MCF 10A (cell line): ENCODE measurements around the gene PRKD1. TPM values are rescaled to one million over a fixed set of nuclear protein-coding genes. Genes with fewer than 3 reads are reported as not detected.

ENCODE experiments used
- BruUV-seq: library from RNA; stranded (reverse); fragments of 400-500 nt; replicated peaks from 2 replicates; lab custom pipeline; 2021; lab: Mats Ljungman, UMichigan
- CTCF ChIA-PET: fragments of 300-600 bp; sonication (Branson Sonifier 250); formaldehyde crosslinking; extraction: SDS; loops from one replicate; lab custom pipeline; 2021; ENCODE audit warnings: antibody characterized with exemption, inconsistent platforms; lab: Yijun Ruan, JAX
- POLR2A ChIA-PET: fragments of 300-600, 350-650 bp; sonication (Branson Sonifier 250); formaldehyde crosslinking; extraction: SDS; loops from one replicate; lab custom pipeline; 2020; ENCODE audit warnings: antibody characterized with exemption, inconsistent platforms; lab: Yijun Ruan, JAX
- DNase-seq: peaks from one replicate; pipeline ENCODE4 v3.0.0-alpha.2; 2018; ENCODE audit not compliant: unreplicated experiment
- H3K27ac Mint-ChIP-seq: one replicate; pipeline ENCODE4 v1.8.0; 2022; ENCODE audit warnings: mild to moderate bottlenecking, low read depth, mixed read lengths; ENCODE audit not compliant: unreplicated experiment
- H3K27me3 Mint-ChIP-seq: one replicate; pipeline ENCODE4 v1.8.0; 2022; ENCODE audit warnings: mixed read lengths; ENCODE audit not compliant: insufficient read depth, unreplicated experiment
- H3K36me3 Mint-ChIP-seq: one replicate; pipeline ENCODE4 v1.8.0; 2022; ENCODE audit warnings: mild to moderate bottlenecking, moderate library complexity, mixed read lengths; ENCODE audit not compliant: insufficient read depth, unreplicated experiment
- H3K4me1 Mint-ChIP-seq: one replicate; pipeline ENCODE4 v1.8.0; 2022; ENCODE audit warnings: mixed read lengths; ENCODE audit not compliant: insufficient read depth, unreplicated experiment
- H3K4me3 Mint-ChIP-seq: one replicate; pipeline ENCODE4 v1.8.0; 2022; ENCODE audit warnings: mild to moderate bottlenecking, moderate library complexity, mixed read lengths; ENCODE audit not compliant: unreplicated experiment
- H3K9me3 Mint-ChIP-seq: one replicate; pipeline ENCODE4 v1.8.0; 2022; ENCODE audit warnings: mixed read lengths; ENCODE audit not compliant: unreplicated experiment
- CTCF ChIP-seq: fragments of 200-600 bp; IDR thresholded peaks from one replicate; pipeline ENCODE4 v1.8.0; 2022; ENCODE audit warnings: antibody characterized with exemption, mild to moderate bottlenecking; ENCODE audit not compliant: unreplicated experiment
- intact Hi-C: fragments of 100-400 bp; cut with micrococcal nuclease; formaldehyde crosslinking; loops from 2 replicates; pipeline ENCODE4 v1.14.1; 2022
- total RNA-seq: library from RNA; stranded (reverse); gene quantifications from 2 replicates; pipeline ENCODE4 v1.2.3, GENCODE V29; 2022

The PRKD1 gene
- total RNA-seq, 1 experiment from 2014 or later = 8.8 TPM

GRCh38 chr14:29885988-29886387 lies 41.7 kb downstream of the PRKD1 start:
- intact Hi-C loops = no loop called here
- TF ChIP-seq CTCF = no peak
- POLR2A ChIA-PET = no interaction called here
- CTCF ChIA-PET = interaction anchor here (0.7 kb wide), 2 partner anchors 11 to 50 kb away, joined by 3 read pairs; no protein-coding TSS in a partner anchor
- DNase-seq = no peak
- no TSS peak for BruUV-seq
- Mint-ChIP-seq H3K4me3 (no peak overlapping the region), H3K27me3 (no peaks in the 10 kb centered on the region), H3K4me1 (no peaks in the 10 kb centered on the region), H3K27ac (no peak overlapping the region), H3K36me3 (no peaks in the 10 kb centered on the region), H3K9me3 (peaks cover 8% of the 10 kb centered on the region)

- TF ChIP-seq CTCF = no peak
- H3K27me3 Mint-ChIP-seq = no peaks in the 10 kb centered on the region
- H3K27ac Mint-ChIP-seq = no peak overlapping the region
- POLR2A ChIA-PET = no interaction called here
- no peaks in the 10 kb centered on the region for H3K9me3 Mint-ChIP-seq
- no peaks in the 10 kb centered on the region for H3K36me3 Mint-ChIP-seq
- BruUV-seq = no TSS peak
- intact Hi-C loops = no loop called here
- no peak for DNase-seq
- no peak overlapping the region for H3K4me3 Mint-ChIP-seq
- H3K4me1 Mint-ChIP-seq = peaks cover 6% of the 10 kb centered on the region
- CTCF ChIA-PET = interaction anchor here (0.7 kb wide), 1 partner anchor 346 kb away, joined by 3 read pairs; no protein-coding TSS in a partner anchor
These were observed 59.6 kb downstream of the PRKD1 start for GRCh38 chr14:29868000-29868399.

GRCh38 chr14:29865299-29865698 lies 62.3 kb downstream of the PRKD1 start:
- no peak overlapping the region for H3K4me3 Mint-ChIP-seq

GRCh38 chr14:29861996-29862395 lies 65.7 kb downstream of the PRKD1 start:
- Mint-ChIP-seq H3K27ac (no peak overlapping the region), H3K36me3 (no peaks in the 10 kb centered on the region), H3K4me1 (peaks cover 6% of the 10 kb centered on the region), H3K4me3 (no peak overlapping the region), H3K9me3 (no peaks in the 10 kb centered on the region), H3K27me3 (no peaks in the 10 kb centered on the region)
- BruUV-seq = no TSS peak
- ChIA-PET CTCF (no interaction called here), POLR2A (no interaction called here)
- DNase-seq = no peak
- TF ChIP-seq CTCF = no peak
- intact Hi-C loops = no loop called here

More at GRCh38 chr14:29865299-29865698, 62.3 kb downstream of the PRKD1 start:
- no peaks in the 10 kb centered on the region for H3K36me3 Mint-ChIP-seq
- no peaks in the 10 kb centered on the region for H3K27me3 Mint-ChIP-seq
- intact Hi-C loops = no loop called here
- no peak for DNase-seq
- TF ChIP-seq CTCF = no peak
- no peak overlapping the region for H3K27ac Mint-ChIP-seq
- POLR2A ChIA-PET = interaction anchor here (0.6 kb wide), 1 partner anchor 1088 kb away, joined by 3 read pairs; no protein-coding TSS in a partner anchor
- BruUV-seq = no TSS peak
- H3K9me3 Mint-ChIP-seq = no peaks in the 10 kb centered on the region
- H3K4me1 Mint-ChIP-seq = peaks cover 6% of the 10 kb centered on the region
- CTCF ChIA-PET = no interaction called here
